Astrocyte of the spinal cord (primary cell): Measurements from ENCODE around the gene ADRA2C.

ENCODE experiments used
- DNase-seq: peaks from one replicate; pipeline ENCODE4 v3.0.0; 2011; ENCODE audit warnings: low read depth, low spot score
- H3K4me3 ChIP-seq: 2 replicates; pipeline ENCODE4 v1.5.1; 2011; ENCODE audit warnings: low read depth, mild to moderate bottlenecking, low read length, moderate library complexity
- CTCF ChIP-seq: IDR thresholded peaks from 2 replicates; pipeline ENCODE4 v1.5.1; 2012; ENCODE audit warnings: low read depth, mild to moderate bottlenecking, low read length, inconsistent platforms
- in situ Hi-C: cut with HindIII; loops from 2 replicates; pipeline ENCODE4 v1.10.0; 2017; ENCODE audit warnings: low sequenced_read_pairs

ADRA2C gene

GRCh38 chr4:3784454-3785291, 18.5 kb downstream of the ADRA2C start:
- no peak for DNase-seq
- no peak for TF ChIP-seq CTCF
- H3K4me3 ChIP-seq, result no peak overlapping the region
- in situ Hi-C loops, result no loop called here

- TF ChIP-seq CTCF, result no peak
- in situ Hi-C loops, result no loop called here
- H3K4me3 ChIP-seq, result no peak overlapping the region
These were observed 19.0 kb downstream of the ADRA2C start for GRCh38 chr4:3785292-3785565.

GRCh38 chr4:3786196-3786869, 20.1 kb downstream of the ADRA2C start:
- no peak for DNase-seq
- H3K4me3 ChIP-seq, result no peak overlapping the region
- no peak for TF ChIP-seq CTCF
- in situ Hi-C loops, result no loop called here

More at GRCh38 chr4:3785292-3785565, 19.0 kb downstream of the ADRA2C start:
- no peak for DNase-seq

- in situ Hi-C loops, result no loop called here
- TF ChIP-seq CTCF, result no peak
- no peak overlapping the region for H3K4me3 ChIP-seq
- no peak for DNase-seq
These were observed 21.5 kb downstream of the ADRA2C start for GRCh38 chr4:3787489-3788365.

GRCh38 chr4:3788366-3788660, 22.1 kb downstream of the ADRA2C start:
- H3K4me3 ChIP-seq, result no peak overlapping the region
- in situ Hi-C loops, result no loop called here
- TF ChIP-seq CTCF, result no peak
- no peak for DNase-seq

GRCh38 chr4:3789587-3789986, 23.4 kb downstream of the ADRA2C start:
- no peak for DNase-seq

More at GRCh38 chr4:3789587-3789986, 23.4 kb downstream of the ADRA2C start:
- no peak overlapping the region for H3K4me3 ChIP-seq
- in situ Hi-C loops, result no loop called here
- TF ChIP-seq CTCF, result no peak
